Right lobe of liver (tissue), 4 donors: ENCODE data around the gene BOD1.

Experiments used
- CTCF ChIP-seq, 4 donors: fragments of 200-600 bp in 3 of 4; fragments of 450-650 bp in 1 of 4; IDR thresholded peaks; one replicate each; pipeline versions ENCODE4 v1.5.1 to v1.8.0; 2016 to 2022; ENCODE audit warnings: antibody characterized with exemption in 4 of 4, mild to moderate bottlenecking in 2 of 4
- POLR2A ChIP-seq: fragments of 450-650 bp; IDR thresholded peaks from one replicate; pipeline ENCODE4 v1.6.1; 2017; ENCODE audit warnings: antibody characterized with exemption, mild to moderate bottlenecking
- donor health status: DM: no; HTN: no; CAD: no.
- donor health status: DM: no; HTN: no; CAD: no.
- donor health status: DM: no; HTN: yes; CAD: no.

GRCh38 chr5:173637340-173637739, 20.9 kb upstream of the BOD1 start:
- TF ChIP-seq CTCF (IDR thresholded peaks at IDR 0.05) (no peak), POLR2A (no peak)
